Aorta (tissue), 5 donors: ENCODE data around the gene NLRP3. TPM values are rescaled to one million over a fixed set of nuclear protein-coding genes. Genes with fewer than 3 reads are reported as not detected.
A peak's percentile ranks its signal among the peaks of the same experiment; 100 is the strongest.

Experiments
- ATAC-seq: fragments of 200-7000 bp; cut with Tn5 transposase; one replicate; pipeline ENCODE4 v1.9.1; 2022; ENCODE audit warnings: moderate library complexity; ENCODE audit not compliant: low FRiP score
- DNase-seq, 2 donors: peaks; one replicate each; pipeline ENCODE4 v3.0.0-alpha.2; 2020
- H3K27ac ChIP-seq, 2 donors: one replicate each; pipeline ENCODE4 v1.5.1; 2013; ENCODE audit warnings: low read length in 2 of 2, mild to moderate bottlenecking in 2 of 2, moderate library complexity in 2 of 2, control low read depth in 1 of 2, inconsistent platforms in 1 of 2, low read depth in 1 of 2
- H3K27me3 ChIP-seq, 2 donors: one replicate each; pipeline ENCODE4 v1.6.1; 2013; ENCODE audit warnings: control low read depth in 1 of 2, low read length in 1 of 2, mild to moderate bottlenecking in 1 of 2, moderate library complexity in 1 of 2; ENCODE audit not compliant: insufficient read depth in 2 of 2, control insufficient read depth in 1 of 2
- H3K36me3 ChIP-seq, 2 donors: one replicate each; pipeline ENCODE4 v1.6.1; 2013; ENCODE audit warnings: control low read depth in 1 of 2, low read length in 1 of 2, mild to moderate bottlenecking in 1 of 2; ENCODE audit not compliant: insufficient read depth in 2 of 2, control insufficient read depth in 1 of 2
- H3K4me1 ChIP-seq, 2 donors: one replicate each; pipeline ENCODE4 v1.6.1; 2013; ENCODE audit warnings: low read length in 2 of 2, control low read depth in 1 of 2, mild to moderate bottlenecking in 1 of 2, moderate library complexity in 1 of 2; ENCODE audit not compliant: insufficient read depth in 2 of 2, control insufficient read depth in 1 of 2
- H3K4me3 ChIP-seq, 2 donors: one replicate each; pipeline ENCODE4 v1.5.1; 2013; ENCODE audit warnings: low read length in 2 of 2, control low read depth in 1 of 2, mild to moderate bottlenecking in 1 of 2
- H3K9me3 ChIP-seq: one replicate; pipeline ENCODE4 v1.6.1; 2013; ENCODE audit warnings: mild to moderate bottlenecking, low read length; ENCODE audit not compliant: control insufficient read depth
- WGBS, 2 donors: extraction: QIAGEN DNeasy Blood & Tissue Kit; methylation state at CpG; one replicate each; pipeline ENCODE4 v1.1.7; 2013; 5-methylcytosine and 5-hydroxymethylcytosine counted together
- intact Hi-C, 2 donors: fragments of 100-400 bp; cut with DNase I; formaldehyde crosslinking; loops; one replicate each; pipeline versions ENCODE4 v1.14.2 to v1.15.0; 2022
- polyA plus RNA-seq, 2 donors: library from polyadenylated mRNA; stranded (reverse); fragments of 200-250 nt; gene quantifications; one replicate each; pipeline ENCODE4 v1.2.3, GENCODE V29; 2013
- total RNA-seq, 2 donors: library from RNA; stranded (reverse); fragmentation: NEBNext Ultra II Directional; extraction: Animal tissue kit (Norgen Biotek cat#: 25700); gene quantifications; one replicate each; pipeline ENCODE4 v1.2.1, GENCODE V29; 2021
- donor health status: healthy with polysubstance abuse.
- donor health status: Bipolar disorder and iron deficiency.
- donor health status: DM: no; HTN: no; CAD: no.
- donor health status: DM: no; HTN: no; CAD: no.
- donor health status: DM: yes; HTN: yes; CAD: no.

NLRP3 gene
- total and polyA plus RNA-seq, 4 donors: 0.79 to 7.1 (median 4.9) TPM

- Histone ChIP-seq H3K4me3 (no peak overlapping the region), H3K27ac (no peak overlapping the region), H3K9me3 (no peaks in the 10 kb centered on the region), H3K27me3 (no peaks in the 10 kb centered on the region), H3K36me3 (no peaks in the 10 kb centered on the region), H3K4me1 (no peaks in the 10 kb centered on the region)
- ATAC-seq (no peak), DNase-seq (no peak)
- intact Hi-C loops: no loop called here
- WGBS, 2 donors: 61 to 86% methylated on average over 6 of the region's 6 CpGs
Observed at GRCh38 chr1:247440001-247440620, 24.1 kb downstream of the NLRP3 start.

GRCh38 chr1:247441606-247442005 is 25.6 kb downstream of the NLRP3 start:
- Histone ChIP-seq H3K27ac (no peak overlapping the region), H3K36me3 (no peaks in the 10 kb centered on the region), H3K9me3 (peaks cover 2% of the 10 kb centered on the region), H3K4me3 (no peak overlapping the region), H3K27me3 (no peaks in the 10 kb centered on the region), H3K4me1 (no peaks in the 10 kb centered on the region)
- 85 to 86% methylated on average over 5 of the region's 5 CpGs for WGBS, 2 donors
- intact Hi-C loops: no loop called here
- DNase-seq (no peak), ATAC-seq (no peak)

- ATAC-seq: no peak
- intact Hi-C loops: no loop called here
- WGBS, 2 donors: 63 to 76% methylated on average over 4 of the region's 4 CpGs
- Histone ChIP-seq H3K27me3 (no peaks in the 10 kb centered on the region), H3K4me1 (no peaks in the 10 kb centered on the region), H3K4me3 (no peak overlapping the region), H3K27ac (no peak overlapping the region), H3K36me3 (no peaks in the 10 kb centered on the region), H3K9me3 (peaks cover 2% of the 10 kb centered on the region)
- no peak for DNase-seq
Observed at GRCh38 chr1:247442164-247442563, 26.2 kb downstream of the NLRP3 start.

GRCh38 chr1:247443641-247444040 is 27.7 kb downstream of the NLRP3 start:
- WGBS, 2 donors: 59 to 60% methylated on average over 5 of the region's 5 CpGs
- H3K9me3 ChIP-seq: peaks cover 2% of the 10 kb centered on the region
- ATAC-seq: no peak
- no peak overlapping the region for H3K4me3 ChIP-seq
- H3K36me3 ChIP-seq: no peaks in the 10 kb centered on the region
- intact Hi-C loops: no loop called here
- no peak for DNase-seq
- no peaks in the 10 kb centered on the region for H3K27me3 ChIP-seq
- H3K4me1 ChIP-seq: no peaks in the 10 kb centered on the region
- H3K27ac ChIP-seq: no peak overlapping the region

GRCh38 chr1:247444571-247444970 is 28.6 kb downstream of the NLRP3 start:
- no peaks in the 10 kb centered on the region for H3K36me3 ChIP-seq
- no peak overlapping the region for H3K27ac ChIP-seq
- H3K4me3 ChIP-seq: no peak overlapping the region
- peaks cover 2% of the 10 kb centered on the region for H3K9me3 ChIP-seq
- ATAC-seq: no peak
- H3K27me3 ChIP-seq: no peaks in the 10 kb centered on the region
- H3K4me1 ChIP-seq: no peaks in the 10 kb centered on the region
- DNase-seq: no peak
- intact Hi-C loops: no loop called here
- WGBS, 2 donors: 64 to 69% methylated on average over 6 of the region's 6 CpGs

GRCh38 chr1:247445526-247446356 is 29.8 kb downstream of the NLRP3 start:
- WGBS, 2 donors: 81 to 82% methylated on average over 17 of the region's 17 CpGs
- ATAC-seq: no peak

GRCh38 chr1:247447162-247447909 is 31.4 kb downstream of the NLRP3 start:
- no peak overlapping the region for H3K27ac ChIP-seq
- peaks cover 2% of the 10 kb centered on the region for H3K9me3 ChIP-seq
- H3K27me3 ChIP-seq: no peaks in the 10 kb centered on the region
- no peaks in the 10 kb centered on the region for H3K36me3 ChIP-seq
- intact Hi-C loops: no loop called here
- no peak for DNase-seq
- no peak for ATAC-seq
- peak overlapping the region in 1 of 2 donors; percentile 90 for H3K4me3 ChIP-seq
- H3K4me1 ChIP-seq: no peaks in the 10 kb centered on the region
- 82 to 87% methylated on average over 7 of the region's 7 CpGs for WGBS, 2 donors

More at GRCh38 chr1:247445526-247446356, 29.8 kb downstream of the NLRP3 start:
- no peak overlapping the region for H3K4me3 ChIP-seq
- intact Hi-C loops: no loop called here
- DNase-seq: peak in 1 of 2 donors; percentile 64
- no peaks in the 10 kb centered on the region for H3K27me3 ChIP-seq
- H3K9me3 ChIP-seq: peaks cover 2% of the 10 kb centered on the region
- H3K36me3 ChIP-seq: no peaks in the 10 kb centered on the region
- no peak overlapping the region for H3K27ac ChIP-seq
- no peaks in the 10 kb centered on the region for H3K4me1 ChIP-seq

- 4% methylated on average over 31 of the region's 31 CpGs for WGBS, 2 donors
- intact Hi-C loops: no loop called here
- ATAC-seq: peak; percentile 90
- Histone ChIP-seq H3K4me1 (no peaks in the 10 kb centered on the region), H3K4me3 (peak overlapping the region; percentile 12 to 90), H3K9me3 (peaks cover 2% of the 10 kb centered on the region), H3K27me3 (no peaks in the 10 kb centered on the region), H3K27ac (peak overlapping the region in 1 of 2 donors; percentile 37), H3K36me3 (no peaks in the 10 kb centered on the region)
- peak; percentile 76 to 86 for DNase-seq
Observed at GRCh38 chr1:247448107-247448791, 32.3 kb downstream of the NLRP3 start.
